ENCODE results near the gene ABHD12. TPM values are rescaled to one million over a fixed set of nuclear protein-coding genes. Genes with fewer than 3 reads are reported as not detected.

ABHD12 gene
- polyA plus RNA-seq, 1 donor (not counting 4 experiments of a cell fraction or from before 2014, with no cell fraction given), result 11.2 TPM

DNA sequence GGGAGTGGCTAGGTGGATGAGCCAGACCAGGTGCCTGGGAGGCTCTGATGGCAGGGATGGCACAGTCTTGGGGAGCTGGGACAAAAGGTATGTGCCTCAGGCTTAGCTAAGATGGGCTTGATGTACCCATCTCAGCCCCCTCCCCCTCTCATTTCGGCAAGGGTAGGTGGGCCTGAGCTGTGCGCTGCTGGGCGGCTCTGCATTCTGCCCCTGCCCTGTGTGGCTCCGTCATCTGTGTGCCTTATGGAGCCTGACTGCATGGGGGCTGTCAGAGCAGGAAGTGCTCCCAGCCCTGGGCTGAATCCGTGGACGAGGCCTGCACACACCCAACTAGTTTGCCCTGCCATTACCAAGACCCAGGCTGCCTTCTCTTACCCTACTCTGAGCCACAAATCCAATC is 88.0 kb downstream of the ABHD12 start:
- Histone ChIP-seq H2AFZ (ENCODE audit: control insufficient read depth, low read length) (no peak overlapping the region), H3K9me3 (ENCODE audit: control insufficient read depth, low read depth, low read length) (no peaks in the 10 kb centered on the region), H3K79me2 (ENCODE audit: control insufficient read depth, insufficient read depth, low read length) (no peaks in the 10 kb centered on the region), H3K27me3 (ENCODE audit: control insufficient read depth, extremely low read depth, insufficient read depth, low read length) (no peaks in the 10 kb centered on the region), H3K4me2 (ENCODE audit: control insufficient read depth, extremely low read depth, insufficient read depth, low read depth, low read length) (no peak overlapping the region), H3K36me3 (ENCODE audit: control insufficient read depth in 2 of 2, extremely low read depth in 1 of 2, insufficient read depth in 2 of 2, low read length in 2 of 2) (peaks cover 7% of the 10 kb centered on the region in 2 experiments), H3K9ac (ENCODE audit: control insufficient read depth, extremely low read depth, insufficient read depth, low read length) (no peak overlapping the region), H3K4me1 (ENCODE audit: control insufficient read depth, extremely low read depth, insufficient read depth, low read length) (peaks cover 16% of the 10 kb centered on the region), H3K27ac (ENCODE audit: control insufficient read depth, insufficient read depth, low read length) (no peak overlapping the region), H4K20me1 (ENCODE audit: control insufficient read depth, extremely low read depth, insufficient read depth, low read length) (no peaks in the 10 kb centered on the region), H3K9me1 (ENCODE audit: control insufficient read depth, extremely low read depth, insufficient read depth, low read length) (no peaks in the 10 kb centered on the region), H3K4me3 (ENCODE audit: control insufficient read depth in 2 of 3, extremely low read depth in 1 of 3, insufficient read depth in 2 of 3, low read depth in 1 of 3, low read length in 3 of 3) (no peak overlapping the region)
- TF ChIP-seq EZH2 (IDR thresholded peaks at IDR 0.05; ENCODE audit: low read length) (no peak), CTCF (optimal IDR thresholded peaks at IDR 0.05 in 1 of 3, IDR thresholded peaks at IDR 0.05 in 1 of 3, conservative IDR thresholded peaks at IDR 0.05 in 1 of 3; ENCODE audit: extremely low read depth in 1 of 3, insufficient read depth in 2 of 3, low read length in 3 of 3) (no peak)
- DNase-seq (ENCODE audit: low read depth, low spot score) (no peak), FAIRE-seq (no peak)
- dilution Hi-C loops (cut with MboI; ENCODE audit: extremely low pct_ligation_motif_present, low sequenced_read_pairs), result no loop called here

GRCh38 chr20:25301357-25301920 is 89.2 kb downstream of the ABHD12 start:
- Histone ChIP-seq H3K27ac (ENCODE audit: control insufficient read depth, insufficient read depth, low read length) (no peak overlapping the region), H3K4me3 (ENCODE audit: control insufficient read depth in 2 of 3, extremely low read depth in 1 of 3, insufficient read depth in 2 of 3, low read depth in 1 of 3, low read length in 3 of 3) (no peak overlapping the region), H3K9me1 (ENCODE audit: control insufficient read depth, extremely low read depth, insufficient read depth, low read length) (no peaks in the 10 kb centered on the region), H3K4me2 (ENCODE audit: control insufficient read depth, extremely low read depth, insufficient read depth, low read depth, low read length) (no peak overlapping the region), H3K9ac (ENCODE audit: control insufficient read depth, extremely low read depth, insufficient read depth, low read length) (no peak overlapping the region), H3K27me3 (ENCODE audit: control insufficient read depth, extremely low read depth, insufficient read depth, low read length) (no peaks in the 10 kb centered on the region), H3K36me3 (ENCODE audit: control insufficient read depth in 2 of 2, extremely low read depth in 1 of 2, insufficient read depth in 2 of 2, low read length in 2 of 2) (peaks cover 15 to 18% of the 10 kb centered on the region in 2 experiments), H3K9me3 (ENCODE audit: control insufficient read depth, low read depth, low read length) (no peaks in the 10 kb centered on the region), H3K4me1 (ENCODE audit: control insufficient read depth, extremely low read depth, insufficient read depth, low read length) (peaks cover 17% of the 10 kb centered on the region), H3K79me2 (ENCODE audit: control insufficient read depth, insufficient read depth, low read length) (no peaks in the 10 kb centered on the region), H4K20me1 (ENCODE audit: control insufficient read depth, extremely low read depth, insufficient read depth, low read length) (no peaks in the 10 kb centered on the region), H2AFZ (ENCODE audit: control insufficient read depth, low read length) (no peak overlapping the region)
- TF ChIP-seq EZH2 (IDR thresholded peaks at IDR 0.05; ENCODE audit: low read length) (no peak), CTCF (optimal IDR thresholded peaks at IDR 0.05 in 1 of 3, IDR thresholded peaks at IDR 0.05 in 1 of 3, conservative IDR thresholded peaks at IDR 0.05 in 1 of 3; ENCODE audit: extremely low read depth in 1 of 3, insufficient read depth in 2 of 3, low read length in 3 of 3) (no peak)
- no peak for FAIRE-seq
- dilution Hi-C loops (cut with MboI; ENCODE audit: extremely low pct_ligation_motif_present, low sequenced_read_pairs), result no loop called here
- no peak for DNase-seq (ENCODE audit: low read depth, low spot score)

All from keratinocyte (primary cell).